ENCODE measurements around the gene INF2.
"Not testable (repeated sequence)": the region's sequence is repeated elsewhere in the genome, so short reads cannot be mapped to it uniquely, and the experiment has no call there.

The INF2 gene

GRCh38 chr14:104689109-104689880 lies at the start of gene INF2:
Gene INF2 (plus strand): TSS chr14:104689618. CDS start chr14:104701366, 11,748 bp downstream.
- peak; percentile 69 for DNase-seq

- peak; percentile 55 for DNase-seq
These were observed 49.4 kb upstream of the INF2 start for GRCh38 chr14:104639885-104640548.

- DNase-seq = no peak
These were observed 48.7 kb upstream of the INF2 start for GRCh38 chr14:104640681-104641080.

GRCh38 chr14:104641753-104642539 lies 47.5 kb upstream of the INF2 start:
- no peak for DNase-seq

GRCh38 chr14:104642540-104642868 lies 46.9 kb upstream of the INF2 start:
- DNase-seq = no peak

GRCh38 chr14:104643306-104643705 lies 46.1 kb upstream of the INF2 start:
- DNase-seq = no peak

- DNase-seq = no peak
These were observed 45.3 kb upstream of the INF2 start for GRCh38 chr14:104644091-104644635.

GRCh38 chr14:104644656-104645378 lies 44.6 kb upstream of the INF2 start:
- DNase-seq = no peak

- no peak for DNase-seq
These were observed 41.9 kb upstream of the INF2 start for GRCh38 chr14:104647467-104648043.

GRCh38 chr14:104650057-104650980 lies 39.1 kb upstream of the INF2 start:
- peak; percentile 44 for DNase-seq

GRCh38 chr14:104650981-104651875 lies 38.2 kb upstream of the INF2 start:
- DNase-seq = no peak

- no peak for DNase-seq
These were observed 37.5 kb upstream of the INF2 start for GRCh38 chr14:104651876-104652260.

GRCh38 chr14:104652386-104652785 lies 37.0 kb upstream of the INF2 start:
- DNase-seq = no peak

GRCh38 chr14:104653130-104653920 lies 36.1 kb upstream of the INF2 start:
- not testable (repeated sequence) for DNase-seq

GRCh38 chr14:104654119-104654518 lies 35.3 kb upstream of the INF2 start:
- no peak for DNase-seq

GRCh38 chr14:104655128-104655848 lies 34.1 kb upstream of the INF2 start:
- DNase-seq = no peak

- no peak for DNase-seq
These were observed 33.3 kb upstream of the INF2 start for GRCh38 chr14:104656014-104656714.

GRCh38 chr14:104657101-104657524 lies 32.3 kb upstream of the INF2 start:
- no peak for DNase-seq
